ENCODE results near the gene APP. TPM values are rescaled to one million over a fixed set of nuclear protein-coding genes. Genes with fewer than 3 reads are reported as not detected.

Gene APP
- total and polyA plus RNA-seq, 4 experiments from 2014 or later = 4.9 to 57.9 (median 34.2) TPM

- no peak overlapping the region for H3K27ac Mint-ChIP-seq
- Histone ChIP-seq H3K4me3 (ENCODE audit: low read length in 2 of 2) (no peak overlapping the region), H3K27ac (ENCODE audit: low read depth, low read length) (no peak overlapping the region), H3K9me3 (ENCODE audit: control insufficient read depth in 1 of 2, low read length in 2 of 2) (no peaks in the 10 kb centered on the region), H3K4me1 (ENCODE audit: insufficient read depth, low read length) (peaks cover 5% of the 10 kb centered on the region), H3K27me3 (ENCODE audit: insufficient read depth, low read length) (no peaks in the 10 kb centered on the region), H3K36me3 (ENCODE audit: insufficient read depth, low read length) (no peaks in the 10 kb centered on the region)
- CTCF ChIA-PET (ENCODE audit: partially characterized antibody) = no interaction called here
- POLR2A ChIA-PET (ENCODE audit: partially characterized antibody) = no interaction called here
- DNase-seq = no peak
- peaks cover 0 to 4% of the 10 kb centered on the region in 2 donors for H3K27me3 Mint-ChIP-seq
- no peak overlapping the region for H3K4me3 Mint-ChIP-seq
- peaks cover 6 to 25% (median 11%) of the 10 kb centered on the region in 4 donors for H3K4me1 Mint-ChIP-seq
- intact Hi-C loops (cut with micrococcal nuclease) = no loop called here
- H3K36me3 Mint-ChIP-seq = peaks cover 0 to 8% of the 10 kb centered on the region in 2 donors
- no peaks in the 10 kb centered on the region for H3K9me3 Mint-ChIP-seq
These were observed 5.2 kb downstream of the APP start for GRCh38 chr21:26165331-26165730.

GRCh38 chr21:26164311-26164710, 6.3 kb downstream of the APP start:
- Histone ChIP-seq H3K27me3 (ENCODE audit: insufficient read depth, low read length) (no peaks in the 10 kb centered on the region), H3K4me1 (ENCODE audit: insufficient read depth, low read length) (peaks cover 5% of the 10 kb centered on the region), H3K36me3 (ENCODE audit: insufficient read depth, low read length) (no peaks in the 10 kb centered on the region), H3K4me3 (ENCODE audit: low read length in 2 of 2) (no peak overlapping the region), H3K27ac (ENCODE audit: low read depth, low read length) (no peak overlapping the region), H3K9me3 (ENCODE audit: control insufficient read depth in 1 of 2, low read length in 2 of 2) (no peaks in the 10 kb centered on the region)
- Mint-ChIP-seq H3K27me3 (peaks cover 0 to 4% of the 10 kb centered on the region in 2 donors), H3K36me3 (peaks cover 0 to 6% of the 10 kb centered on the region in 2 donors), H3K9me3 (no peaks in the 10 kb centered on the region), H3K4me1 (peaks cover 6 to 25% (median 11%) of the 10 kb centered on the region in 4 donors), H3K27ac (no peak overlapping the region), H3K4me3 (no peak overlapping the region)
- ChIA-PET POLR2A (ENCODE audit: partially characterized antibody) (no interaction called here), CTCF (ENCODE audit: partially characterized antibody) (interaction anchor here (1.2 kb wide), 1 partner anchor 9 kb away, joined by 3 read pairs; no protein-coding TSS in a partner anchor)
- DNase-seq = no peak
- intact Hi-C loops (cut with micrococcal nuclease) = no loop called here

DNA sequence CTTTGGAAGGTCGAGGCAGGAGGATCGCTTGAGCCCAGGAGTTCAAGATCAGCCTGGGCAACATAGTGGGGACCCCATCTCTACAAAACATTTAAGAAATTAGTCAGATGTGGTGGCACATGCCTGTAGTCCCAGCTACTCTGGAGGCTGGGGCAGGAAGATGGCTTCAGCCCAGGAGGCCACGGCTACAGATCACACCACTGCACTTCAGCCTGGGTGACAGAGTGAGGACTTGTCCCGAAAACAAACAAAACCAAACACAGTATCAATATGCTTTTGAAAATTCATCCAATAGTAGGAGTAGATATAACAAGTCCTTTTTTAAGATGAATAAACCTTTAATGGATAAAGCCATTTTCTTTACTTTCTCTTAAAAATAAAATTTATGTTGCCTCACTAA, 8.5 kb downstream of the APP start:
- CTCF ChIA-PET (ENCODE audit: partially characterized antibody) = interaction anchor here (1.0 kb wide), 1 partner anchor 8 kb away, joined by 4 read pairs; the partner anchor contains the start of gene APP
- H3K27me3 ChIP-seq (ENCODE audit: insufficient read depth, low read length) = no peaks in the 10 kb centered on the region

DNA sequence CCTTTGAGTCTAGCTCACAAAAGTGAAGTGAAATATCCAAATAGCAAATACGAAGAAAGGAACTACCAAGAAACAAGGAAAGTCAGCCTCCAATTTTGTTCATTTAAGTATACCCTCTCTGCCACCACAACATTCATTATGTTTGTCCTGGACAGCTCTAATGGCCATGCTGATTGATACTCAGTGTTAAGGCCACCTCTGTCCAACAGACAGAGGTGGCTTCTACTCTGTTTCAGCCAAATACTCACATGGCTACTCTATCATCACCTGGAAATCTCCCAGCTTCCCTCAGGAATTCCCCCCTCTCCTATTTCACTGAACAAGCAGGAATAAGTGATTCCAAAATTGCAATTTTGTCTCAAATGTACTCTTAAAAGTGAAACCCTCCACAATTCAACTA, 10.7 kb downstream of the APP start:
- Mint-ChIP-seq H3K27ac (no peak overlapping the region), H3K4me1 (peaks cover 9 to 22% (median 13%) of the 10 kb centered on the region in 4 donors), H3K27me3 (no peaks in the 10 kb centered on the region), H3K9me3 (no peaks in the 10 kb centered on the region), H3K4me3 (no peak overlapping the region), H3K36me3 (no peaks in the 10 kb centered on the region)
- intact Hi-C loops (cut with micrococcal nuclease) = no loop called here
- H3K36me3 ChIP-seq (ENCODE audit: insufficient read depth, low read length) = no peaks in the 10 kb centered on the region
- no peak overlapping the region for H3K4me3 ChIP-seq (ENCODE audit: low read length in 2 of 2)
- no peaks in the 10 kb centered on the region for H3K27me3 ChIP-seq (ENCODE audit: insufficient read depth, low read length)
- POLR2A ChIA-PET (ENCODE audit: partially characterized antibody) = no interaction called here
- no peak overlapping the region for H3K27ac ChIP-seq (ENCODE audit: low read depth, low read length)
- DNase-seq = no peak
- H3K4me1 ChIP-seq (ENCODE audit: insufficient read depth, low read length) = peaks cover 7% of the 10 kb centered on the region
- no peaks in the 10 kb centered on the region for H3K9me3 ChIP-seq (ENCODE audit: control insufficient read depth in 1 of 2, low read length in 2 of 2)
- CTCF ChIA-PET (ENCODE audit: partially characterized antibody) = interaction anchor here (1.3 to 1.4 kb wide), 2 partner anchors 9 to 13 kb away, joined by 3 to 4 read pairs; no protein-coding TSS in a partner anchor

More for the DNA sequence above, 8.5 kb downstream of the APP start:
- H3K4me1 Mint-ChIP-seq = peaks cover 10 to 28% (median 13%) of the 10 kb centered on the region in 4 donors
- DNase-seq = no peak
- H3K4me1 ChIP-seq (ENCODE audit: insufficient read depth, low read length) = peaks cover 7% of the 10 kb centered on the region
- H3K9me3 ChIP-seq (ENCODE audit: control insufficient read depth in 1 of 2, low read length in 2 of 2) = no peaks in the 10 kb centered on the region
- POLR2A ChIA-PET (ENCODE audit: partially characterized antibody) = no interaction called here
- H3K9me3 Mint-ChIP-seq = no peaks in the 10 kb centered on the region
- H3K36me3 ChIP-seq (ENCODE audit: insufficient read depth, low read length) = no peaks in the 10 kb centered on the region
- H3K36me3 Mint-ChIP-seq = no peaks in the 10 kb centered on the region
- H3K27ac ChIP-seq (ENCODE audit: low read depth, low read length) = no peak overlapping the region
- no peaks in the 10 kb centered on the region for H3K27me3 Mint-ChIP-seq
- no peak overlapping the region for H3K27ac Mint-ChIP-seq
- intact Hi-C loops (cut with micrococcal nuclease) = no loop called here
- no peak overlapping the region for H3K4me3 ChIP-seq (ENCODE audit: low read length in 2 of 2)
- no peak overlapping the region for H3K4me3 Mint-ChIP-seq

DNA sequence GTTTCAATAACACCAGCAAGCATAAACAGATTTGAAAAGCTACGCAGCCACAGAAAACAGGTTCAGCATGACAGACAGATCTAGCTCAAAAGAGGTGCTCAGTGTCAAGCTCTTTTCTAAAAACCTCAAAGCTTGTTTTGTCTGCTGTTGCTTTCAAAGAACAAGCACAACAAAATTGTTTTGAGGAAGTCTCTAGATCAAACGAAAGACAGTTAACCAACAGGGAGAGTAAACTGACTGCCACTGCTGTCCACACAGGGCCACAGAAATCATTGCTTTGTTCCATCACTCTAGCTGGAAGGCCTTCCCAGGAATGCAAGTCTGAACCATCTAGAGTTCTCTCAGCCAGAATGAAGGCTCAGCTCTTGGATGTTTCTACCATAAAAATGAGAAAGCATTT, 12.8 kb downstream of the APP start:
- peak overlapping the region in 1 of 7 donors; percentile 9 for H3K27ac Mint-ChIP-seq
- H3K9me3 ChIP-seq (ENCODE audit: control insufficient read depth in 1 of 2, low read length in 2 of 2) = no peaks in the 10 kb centered on the region

GRCh38 chr21:26154753-26155152, 15.8 kb downstream of the APP start:
- CTCF ChIA-PET (ENCODE audit: partially characterized antibody) = no interaction called here
- intact Hi-C loops (cut with micrococcal nuclease) = no loop called here
- Histone ChIP-seq H3K9me3 (ENCODE audit: control insufficient read depth in 1 of 2, low read length in 2 of 2) (no peaks in the 10 kb centered on the region), H3K4me1 (ENCODE audit: insufficient read depth, low read length) (peaks cover 7% of the 10 kb centered on the region), H3K27me3 (ENCODE audit: insufficient read depth, low read length) (no peaks in the 10 kb centered on the region), H3K27ac (ENCODE audit: low read depth, low read length) (no peak overlapping the region), H3K4me3 (ENCODE audit: low read length in 2 of 2) (no peak overlapping the region), H3K36me3 (ENCODE audit: insufficient read depth, low read length) (no peaks in the 10 kb centered on the region)
- Mint-ChIP-seq H3K27ac (no peak overlapping the region), H3K4me3 (no peak overlapping the region), H3K9me3 (no peaks in the 10 kb centered on the region), H3K4me1 (peaks cover 5 to 18% (median 13%) of the 10 kb centered on the region in 4 donors), H3K36me3 (no peaks in the 10 kb centered on the region), H3K27me3 (no peaks in the 10 kb centered on the region)
- no peak for DNase-seq
- POLR2A ChIA-PET (ENCODE audit: partially characterized antibody) = interaction anchor here (0.9 kb wide), 1 partner anchor 14 kb away, joined by 3 read pairs; no protein-coding TSS in a partner anchor

More for the DNA sequence above, 12.8 kb downstream of the APP start:
- intact Hi-C loops (cut with micrococcal nuclease) = no loop called here
- Histone ChIP-seq H3K27ac (ENCODE audit: low read depth, low read length) (no peak overlapping the region), H3K4me3 (ENCODE audit: low read length in 2 of 2) (no peak overlapping the region), H3K4me1 (ENCODE audit: insufficient read depth, low read length) (peaks cover 7% of the 10 kb centered on the region), H3K36me3 (ENCODE audit: insufficient read depth, low read length) (no peaks in the 10 kb centered on the region), H3K27me3 (ENCODE audit: insufficient read depth, low read length) (no peaks in the 10 kb centered on the region)
- Mint-ChIP-seq H3K27me3 (no peaks in the 10 kb centered on the region), H3K9me3 (no peaks in the 10 kb centered on the region), H3K4me3 (no peak overlapping the region), H3K4me1 (peaks cover 9 to 18% (median 13%) of the 10 kb centered on the region in 4 donors), H3K36me3 (no peaks in the 10 kb centered on the region)
- CTCF ChIA-PET (ENCODE audit: partially characterized antibody) = interaction anchor here (0.8 to 2.4 kb wide), 4 partner anchors 9 to 262 kb away, joined by 3 to 9 read pairs (median 4); partner anchors contain the start of gene APP
- no peak for DNase-seq
- POLR2A ChIA-PET (ENCODE audit: partially characterized antibody) = interaction anchor here (1.4 to 1.9 kb wide), 2 partner anchors 11 to 28 kb away, joined by 3 to 6 read pairs; no protein-coding TSS in a partner anchor

DNA sequence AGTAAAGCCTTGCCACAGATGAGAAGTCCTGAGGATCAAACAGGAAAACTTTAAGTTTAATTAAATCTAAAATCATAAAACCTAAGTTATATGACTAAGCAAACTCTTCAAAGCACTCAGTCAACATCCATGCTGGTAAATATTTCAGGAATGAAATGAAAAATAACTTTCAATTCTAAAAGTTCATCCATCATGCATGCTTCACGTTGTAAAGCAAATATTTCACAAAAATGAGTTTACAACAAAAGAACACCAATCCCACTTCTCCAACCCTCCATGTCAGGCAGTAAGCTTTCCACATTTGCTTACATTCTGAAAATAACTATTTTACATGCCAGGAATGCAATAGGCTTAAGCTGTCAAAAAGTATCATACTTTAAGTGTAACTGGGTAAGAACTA, 16.8 kb downstream of the APP start:
- H3K27me3 Mint-ChIP-seq = no peaks in the 10 kb centered on the region
- no peaks in the 10 kb centered on the region for H3K9me3 ChIP-seq (ENCODE audit: control insufficient read depth in 1 of 2, low read length in 2 of 2)
- no peaks in the 10 kb centered on the region for H3K9me3 Mint-ChIP-seq
- ChIA-PET CTCF (ENCODE audit: partially characterized antibody) (no interaction called here), POLR2A (ENCODE audit: partially characterized antibody) (interaction anchor here (0.9 kb wide), 1 partner anchor 15 kb away, joined by 3 read pairs; no protein-coding TSS in a partner anchor)
- H3K27ac Mint-ChIP-seq = no peak overlapping the region
- no peak for DNase-seq
- no peak overlapping the region for H3K4me3 ChIP-seq (ENCODE audit: low read length in 2 of 2)
- H3K36me3 ChIP-seq (ENCODE audit: insufficient read depth, low read length) = no peaks in the 10 kb centered on the region
- H3K4me1 Mint-ChIP-seq = peaks cover 7 to 20% (median 15%) of the 10 kb centered on the region in 4 donors
- intact Hi-C loops (cut with micrococcal nuclease) = no loop called here
- H3K4me1 ChIP-seq (ENCODE audit: insufficient read depth, low read length) = peaks cover 11% of the 10 kb centered on the region
- H3K27me3 ChIP-seq (ENCODE audit: insufficient read depth, low read length) = no peaks in the 10 kb centered on the region
- no peak overlapping the region for H3K4me3 Mint-ChIP-seq
- no peak overlapping the region for H3K27ac ChIP-seq (ENCODE audit: low read depth, low read length)
- peaks cover 0 to 2% of the 10 kb centered on the region in 2 donors for H3K36me3 Mint-ChIP-seq
